Keratinocyte (primary cell): ENCODE data around the gene CFAP58. TPM values are rescaled to one million over a fixed set of nuclear protein-coding genes. Genes with fewer than 3 reads are reported as not detected.

Experiments
- DNase-seq: peaks from one replicate; pipeline ENCODE4 v3.0.0-alpha.2; 2011; ENCODE audit warnings: low read depth, missing footprints, low spot score
- FAIRE-seq: peaks from 2 replicates; lab custom pipeline; 2011; peaks lifted over from hg19 to GRCh38; lab: Jason Lieb, UNC
- H2AFZ ChIP-seq: 2 replicates; pipeline ENCODE4 v1.6.0; 2012; ENCODE audit warnings: low read length, control low read depth, inconsistent platforms; ENCODE audit not compliant: control insufficient read depth
- H3K27ac ChIP-seq: 2 replicates; pipeline ENCODE4 v1.5.1; 2011; ENCODE audit warnings: low read length; ENCODE audit not compliant: control insufficient read depth, insufficient read depth
- H3K27me3 ChIP-seq: 3 replicates; pipeline ENCODE4 v1.6.0; 2011; ENCODE audit warnings: low read length; ENCODE audit not compliant: control insufficient read depth, insufficient read depth; ENCODE audit errors: extremely low read depth
- H3K36me3 ChIP-seq, 2 experiments: 2 replicates in 1 of 2; 3 replicates in 1 of 2; pipeline ENCODE4 v1.5.1; 2011; ENCODE audit warnings: low read length in 2 of 2, mild to moderate bottlenecking in 1 of 2; ENCODE audit not compliant: control insufficient read depth in 2 of 2, insufficient read depth in 2 of 2; ENCODE audit errors: extremely low read depth in 1 of 2
- H3K4me1 ChIP-seq: 3 replicates; pipeline ENCODE4 v1.5.1; 2011; ENCODE audit warnings: low read length; ENCODE audit not compliant: control insufficient read depth, insufficient read depth; ENCODE audit errors: extremely low read depth
- H3K4me2 ChIP-seq: 3 replicates; pipeline ENCODE4 v1.6.0; 2011; ENCODE audit warnings: low read depth, low read length; ENCODE audit not compliant: control insufficient read depth, insufficient read depth; ENCODE audit errors: extremely low read depth
- H3K4me3 ChIP-seq, 3 experiments: fragments of 200-600 bp in 1 of 3; sonication (generic) in 1 of 3; 2 replicates in 2 of 3; 3 replicates in 1 of 3; pipeline ENCODE4 v1.5.1; 2011 to 2016; ENCODE audit warnings: low read length in 3 of 3, mild to moderate bottlenecking in 3 of 3, control low read depth in 2 of 3, inconsistent platforms in 1 of 3, low read depth in 1 of 3, mixed read lengths in 1 of 3, mixed run types in 1 of 3, moderate library complexity in 1 of 3; ENCODE audit not compliant: control insufficient read depth in 2 of 3, insufficient read depth in 2 of 3; ENCODE audit errors: extremely low read depth in 1 of 3
- H3K79me2 ChIP-seq: 2 replicates; pipeline ENCODE4 v1.6.0; 2012; ENCODE audit warnings: low read length; ENCODE audit not compliant: control insufficient read depth, insufficient read depth
- H3K9ac ChIP-seq: 3 replicates; pipeline ENCODE4 v1.6.0; 2011; ENCODE audit warnings: low read length; ENCODE audit not compliant: control insufficient read depth, insufficient read depth; ENCODE audit errors: extremely low read depth
- H3K9me1 ChIP-seq: 3 replicates; pipeline ENCODE4 v1.6.0; 2011; ENCODE audit warnings: low read length; ENCODE audit not compliant: control insufficient read depth, insufficient read depth; ENCODE audit errors: extremely low read depth
- H3K9me3 ChIP-seq: 2 replicates; pipeline ENCODE4 v1.5.1; 2012; ENCODE audit warnings: low read depth, low read length; ENCODE audit not compliant: control insufficient read depth
- H4K20me1 ChIP-seq: 3 replicates; pipeline ENCODE4 v1.6.0; 2011; ENCODE audit warnings: low read length; ENCODE audit not compliant: control insufficient read depth, insufficient read depth; ENCODE audit errors: extremely low read depth
- CTCF ChIP-seq, 3 experiments: IDR thresholded peaks in 1 of 3; conservative IDR thresholded peaks in 1 of 3; optimal IDR thresholded peaks in 1 of 3; 2 replicates in 2 of 3; 3 replicates in 1 of 3; pipeline versions ENCODE3 to v1.5.1; 2011; ENCODE audit warnings: low read length in 3 of 3, mild to moderate bottlenecking in 3 of 3, moderate library complexity in 2 of 3, control low read depth in 1 of 3, inconsistent platforms in 1 of 3; ENCODE audit not compliant: insufficient read depth in 2 of 3; ENCODE audit errors: extremely low read depth in 1 of 3
- EZH2 ChIP-seq: IDR thresholded peaks from one replicate; pipeline ENCODE4 v1.6.1; 2012; ENCODE audit warnings: inconsistent platforms, mild to moderate bottlenecking, low read length, moderate library complexity
- dilution Hi-C: fragments of 300-500 bp; cut with MboI; formaldehyde crosslinking; loops from one replicate; pipeline ENCODE4 v1.7.0; 2020; ENCODE audit warnings: low sequenced_read_pairs; ENCODE audit not compliant: extremely low pct_ligation_motif_present
- polyA plus RNA-seq, 5 experiments: library from polyadenylated mRNA; depleted of rRNA in 3 of 5; stranded (reverse) in 3 of 5; stranded (forward) in 1 of 5; unstranded in 1 of 5; fragments of >200 nt; gene quantifications; 1 replicate in 1 of 5; 2 replicates in 3 of 5; 3 replicates in 1 of 5; pipeline versions ENCODE4 v1.2.1 to v1.2.3, GENCODE V29; 2011 to 2012; ENCODE audit warnings: missing spikeins in 2 of 5, low read depth in 1 of 5, low replicate concordance in 1 of 5

Gene CFAP58
- polyA plus RNA-seq, 1 donor (not counting 4 experiments of a cell fraction or from before 2014, with no cell fraction given), result 2.3 TPM

- no peak overlapping the region for H2AFZ ChIP-seq
- DNase-seq (no peak), FAIRE-seq (no peak)
- no peaks in the 10 kb centered on the region for H3K36me3 ChIP-seq
- H3K9me1 ChIP-seq, result no peaks in the 10 kb centered on the region
- H3K9ac ChIP-seq, result no peak overlapping the region
- no peak overlapping the region for H3K4me3 ChIP-seq
- H3K4me1 ChIP-seq, result peaks cover 41% of the 10 kb centered on the region
- no peak overlapping the region for H3K27ac ChIP-seq
- no peak for TF ChIP-seq CTCF (optimal IDR thresholded peaks at IDR 0.05 in 1 of 3, IDR thresholded peaks at IDR 0.05 in 1 of 3, conservative IDR thresholded peaks at IDR 0.05 in 1 of 3; ENCODE audit: extremely low read depth in 1 of 3, insufficient read depth in 2 of 3, low read length in 3 of 3)
- no peak for TF ChIP-seq EZH2
- no peaks in the 10 kb centered on the region for H3K79me2 ChIP-seq
- no peaks in the 10 kb centered on the region for H3K9me3 ChIP-seq
- H3K27me3 ChIP-seq, result no peaks in the 10 kb centered on the region
- no peaks in the 10 kb centered on the region for H4K20me1 ChIP-seq
- dilution Hi-C loops, result no loop called here
- H3K4me2 ChIP-seq, result no peak overlapping the region
These were observed 86.6 kb downstream of the CFAP58 start for GRCh38 chr10:104440221-104440620.

- peak overlapping the region; percentile 42 for H3K27ac ChIP-seq
- no peak overlapping the region for H3K4me3 ChIP-seq
- no peaks in the 10 kb centered on the region for H3K9me3 ChIP-seq
- no peaks in the 10 kb centered on the region for H3K36me3 ChIP-seq
- H3K9me1 ChIP-seq, result no peaks in the 10 kb centered on the region
- H3K9ac ChIP-seq, result no peak overlapping the region
- DNase-seq (no peak), FAIRE-seq (peak; percentile 64)
- peaks cover 42% of the 10 kb centered on the region for H3K4me1 ChIP-seq
- H3K4me2 ChIP-seq, result peak overlapping the region; percentile 8
- TF ChIP-seq EZH2 (no peak), CTCF (optimal IDR thresholded peaks at IDR 0.05 in 1 of 3, IDR thresholded peaks at IDR 0.05 in 1 of 3, conservative IDR thresholded peaks at IDR 0.05 in 1 of 3; ENCODE audit: extremely low read depth in 1 of 3, insufficient read depth in 2 of 3, low read length in 3 of 3) (no peak)
- H4K20me1 ChIP-seq, result no peaks in the 10 kb centered on the region
- H3K27me3 ChIP-seq, result no peaks in the 10 kb centered on the region
- H3K79me2 ChIP-seq, result no peaks in the 10 kb centered on the region
- dilution Hi-C loops, result no loop called here
- H2AFZ ChIP-seq, result no peak overlapping the region
These were observed 87.8 kb downstream of the CFAP58 start for GRCh38 chr10:104441329-104442000.
